GM21619 (cell line): ENCODE data around the gene TIMM10.

ENCODE experiments used
- ATAC-seq: cut with Tn5 transposase; IDR thresholded peaks from one replicate; pipeline ENCODE4 v1.9.1; 2021; ENCODE audit not compliant: unreplicated experiment

TIMM10 gene

GRCh38 chr11:57485217-57485990 is 45.1 kb downstream of the TIMM10 start:
- ATAC-seq, result no peak

- peak; percentile 50 for ATAC-seq
Observed at GRCh38 chr11:57484141-57484710, 46.3 kb downstream of the TIMM10 start.

- no peak for ATAC-seq
Observed at GRCh38 chr11:57483562-57483918, 47.0 kb downstream of the TIMM10 start.

GRCh38 chr11:57482782-57483561 is 47.6 kb downstream of the TIMM10 start:
- no peak for ATAC-seq

GRCh38 chr11:57481915-57482781 is 48.4 kb downstream of the TIMM10 start:
- no peak for ATAC-seq

- no peak for ATAC-seq
Observed at GRCh38 chr11:57481315-57481714, 49.2 kb downstream of the TIMM10 start.

- ATAC-seq, result peak; percentile 34
Observed at GRCh38 chr11:57480409-57481137, 50.0 kb downstream of the TIMM10 start.

- no peak for ATAC-seq
Observed at GRCh38 chr11:57479911-57480310, 50.6 kb downstream of the TIMM10 start.

- no peak for ATAC-seq
Observed at GRCh38 chr11:57479021-57479663, 51.4 kb downstream of the TIMM10 start.
